Activated naive CD4-positive, alpha-beta T cell treated with anti-CD3 and anti-CD28 coated beads, Interleukin-2, amount 10 ng/mL, durations not matched to agents 7 days and 5 days (primary cell): ENCODE results near the gene PANK4.
"Not testable (repeated sequence)": the region's sequence is repeated elsewhere in the genome, so short reads cannot be mapped to it uniquely, and the experiment has no call there.

Experiments used
- CTCF ChIA-PET: fragments of 350-600 bp; sonication (Branson Sonifier 250); formaldehyde crosslinking; loops from one replicate; lab custom pipeline; 2021; ENCODE audit warnings: antibody characterized with exemption; lab: Charles Lee
- DNase-seq: peaks from one replicate; pipeline ENCODE4 v3.0.0-alpha.2; 2020
- H3K27ac Mint-ChIP-seq: one replicate; pipeline ENCODE4 v1.8.0; 2021; ENCODE audit warnings: mild to moderate bottlenecking, moderate library complexity, mixed read lengths
- H3K27me3 Mint-ChIP-seq: one replicate; pipeline ENCODE4 v1.8.0; 2021; ENCODE audit warnings: mild to moderate bottlenecking, mixed read lengths
- H3K36me3 Mint-ChIP-seq: one replicate; pipeline ENCODE4 v1.8.0; 2021; ENCODE audit warnings: mixed read lengths
- H3K4me1 Mint-ChIP-seq: one replicate; pipeline ENCODE4 v1.8.0; 2021; ENCODE audit warnings: mixed read lengths
- H3K4me3 Mint-ChIP-seq: one replicate; pipeline ENCODE4 v1.8.0; 2021; ENCODE audit warnings: mild to moderate bottlenecking, moderate library complexity, mixed read lengths
- H3K9me3 Mint-ChIP-seq: one replicate; pipeline ENCODE4 v1.8.0; 2021; ENCODE audit warnings: mixed read lengths

PANK4 gene

GRCh38 chr1:2554621-2555387 lies 28.4 kb upstream of the PANK4 start:
- peaks cover 55% of the 10 kb centered on the region for H3K4me1 Mint-ChIP-seq
- DNase-seq, result peak; percentile 75

GRCh38 chr1:2553871-2554620 lies 27.6 kb upstream of the PANK4 start:
- CTCF ChIA-PET, result interaction anchor here (3.3 kb wide), 1 partner anchor 31 kb away, joined by 40 read pairs; the partner anchor contains the start of gene PRXL2B

More at GRCh38 chr1:2554621-2555387, 28.4 kb upstream of the PANK4 start:
- Mint-ChIP-seq H3K27ac (peak overlapping the region; percentile 99), H3K4me3 (peak overlapping the region; percentile 98), H3K27me3 (no peaks in the 10 kb centered on the region), H3K9me3 (no peaks in the 10 kb centered on the region), H3K36me3 (peaks cover 16% of the 10 kb centered on the region)
- CTCF ChIA-PET, result interaction anchor here (0.6 to 3.3 kb wide), 4 partner anchors 23 to 235 kb away, joined by 3 to 40 read pairs (median 7); partner anchors contain the start of gene PRXL2B

GRCh38 chr1:2553076-2553475 lies 26.7 kb upstream of the PANK4 start:
- H3K4me3 Mint-ChIP-seq, CTCF ChIA-PET, H3K27ac Mint-ChIP-seq, H3K9me3 Mint-ChIP-seq, H3K27me3 Mint-ChIP-seq, DNase-seq: not testable (repeated sequence)
- Mint-ChIP-seq H3K36me3 (peaks cover 12% of the 10 kb centered on the region), H3K4me1 (peaks cover 57% of the 10 kb centered on the region)

More at GRCh38 chr1:2553871-2554620, 27.6 kb upstream of the PANK4 start:
- Mint-ChIP-seq H3K27me3 (no peaks in the 10 kb centered on the region), H3K9me3 (no peaks in the 10 kb centered on the region), H3K4me1 (peaks cover 58% of the 10 kb centered on the region), H3K36me3 (peaks cover 16% of the 10 kb centered on the region), H3K27ac (peak overlapping the region; percentile 99), H3K4me3 (peak overlapping the region; percentile 98)
- DNase-seq, result no peak

GRCh38 chr1:2552189-2552588 lies 25.8 kb upstream of the PANK4 start:
- Mint-ChIP-seq H3K4me3 (no peak overlapping the region), H3K27ac (no peak overlapping the region), H3K9me3 (no peaks in the 10 kb centered on the region), H3K27me3 (no peaks in the 10 kb centered on the region), H3K36me3 (peaks cover 7% of the 10 kb centered on the region), H3K4me1 (peaks cover 53% of the 10 kb centered on the region)
- CTCF ChIA-PET, result no interaction called here
- no peak for DNase-seq

GRCh38 chr1:2551544-2551943 lies 25.1 kb upstream of the PANK4 start:
- Mint-ChIP-seq H3K4me1 (peaks cover 54% of the 10 kb centered on the region), H3K27ac (peak overlapping the region; percentile 84)
- CTCF ChIA-PET, H3K27me3 Mint-ChIP-seq, DNase-seq, H3K9me3 Mint-ChIP-seq, H3K36me3 Mint-ChIP-seq, H3K4me3 Mint-ChIP-seq: not testable (repeated sequence)

- H3K9me3 Mint-ChIP-seq, H3K4me3 Mint-ChIP-seq, DNase-seq, CTCF ChIA-PET, H3K36me3 Mint-ChIP-seq, H3K27me3 Mint-ChIP-seq, H3K27ac Mint-ChIP-seq: not testable (repeated sequence)
- peaks cover 46% of the 10 kb centered on the region for H3K4me1 Mint-ChIP-seq
These were observed 24.0 kb upstream of the PANK4 start for GRCh38 chr1:2550309-2550861.

GRCh38 chr1:2549367-2550029 lies 23.1 kb upstream of the PANK4 start:
- not testable (repeated sequence) for H3K9me3 Mint-ChIP-seq, H3K4me3 Mint-ChIP-seq, H3K36me3 Mint-ChIP-seq, H3K27me3 Mint-ChIP-seq, DNase-seq
- CTCF ChIA-PET, result interaction anchor here (1.0 to 3.1 kb wide), 4 partner anchors 13 to 251 kb away, joined by 3 to 14 read pairs (median 4); partner anchors contain the start of gene TTC34
- peak overlapping the region; percentile 97 for H3K27ac Mint-ChIP-seq
- peaks cover 38% of the 10 kb centered on the region for H3K4me1 Mint-ChIP-seq

- H3K4me1 Mint-ChIP-seq, result peaks cover 30% of the 10 kb centered on the region
- H3K36me3 Mint-ChIP-seq, result no peaks in the 10 kb centered on the region
- CTCF ChIA-PET, result interaction anchor here (0.7 to 3.1 kb wide), 14 partner anchors 14 to 353 kb away, joined by 3 to 16 read pairs (median 4); partner anchors contain the start of genes FAAP20, PANK4 and TTC34
- peaks cover 19% of the 10 kb centered on the region for H3K27me3 Mint-ChIP-seq
- DNase-seq, result peak; percentile 90
- H3K9me3 Mint-ChIP-seq, result no peaks in the 10 kb centered on the region
- peak overlapping the region; percentile 95 for H3K4me3 Mint-ChIP-seq
- peak overlapping the region; percentile 97 for H3K27ac Mint-ChIP-seq
These were observed 21.7 kb upstream of the PANK4 start for GRCh38 chr1:2548068-2548589.

GRCh38 chr1:2547210-2548067 lies 21.0 kb upstream of the PANK4 start:
- no peaks in the 10 kb centered on the region for H3K9me3 Mint-ChIP-seq
- no peak for DNase-seq
- peak overlapping the region; percentile 95 for H3K4me3 Mint-ChIP-seq
- H3K27ac Mint-ChIP-seq, result peak overlapping the region; percentile 97
- H3K4me1 Mint-ChIP-seq, result peaks cover 30% of the 10 kb centered on the region
- CTCF ChIA-PET, result interaction anchor here (0.7 to 3.1 kb wide), 12 partner anchors 9 to 353 kb away, joined by 3 to 16 read pairs (median 6); partner anchors contain the start of genes FAAP20 and TNFRSF14
- no peaks in the 10 kb centered on the region for H3K36me3 Mint-ChIP-seq
- peaks cover 26% of the 10 kb centered on the region for H3K27me3 Mint-ChIP-seq

GRCh38 chr1:2546515-2547209 lies 20.3 kb upstream of the PANK4 start:
- Mint-ChIP-seq H3K4me1 (peaks cover 33% of the 10 kb centered on the region), H3K4me3 (peak overlapping the region; percentile 95), H3K27ac (peak overlapping the region; percentile 97), H3K9me3 (no peaks in the 10 kb centered on the region), H3K27me3 (peaks cover 34% of the 10 kb centered on the region), H3K36me3 (no peaks in the 10 kb centered on the region)
- peak; percentile 95 for DNase-seq
- CTCF ChIA-PET, result interaction anchor here (0.7 to 3.1 kb wide), 12 partner anchors 9 to 352 kb away, joined by 3 to 16 read pairs (median 6); partner anchors contain the start of genes FAAP20 and TNFRSF14

GRCh38 chr1:2545754-2546514 lies 19.5 kb upstream of the PANK4 start:
- H3K27ac Mint-ChIP-seq, result peak overlapping the region; percentile 97

More at GRCh38 chr1:2545754-2546514, 19.5 kb upstream of the PANK4 start:
- Mint-ChIP-seq H3K9me3 (no peaks in the 10 kb centered on the region), H3K4me1 (peaks cover 30% of the 10 kb centered on the region), H3K36me3 (no peaks in the 10 kb centered on the region), H3K4me3 (peak overlapping the region; percentile 95), H3K27me3 (peaks cover 41% of the 10 kb centered on the region)
- peak; percentile 93 for DNase-seq
- CTCF ChIA-PET, result interaction anchor here (0.6 to 1.7 kb wide), 5 partner anchors 10 to 1243 kb away, joined by 3 to 11 read pairs (median 4); partner anchors contain the start of genes FAAP20 and TNFRSF14
